ENCODE results near the gene CD82.

DNA sequence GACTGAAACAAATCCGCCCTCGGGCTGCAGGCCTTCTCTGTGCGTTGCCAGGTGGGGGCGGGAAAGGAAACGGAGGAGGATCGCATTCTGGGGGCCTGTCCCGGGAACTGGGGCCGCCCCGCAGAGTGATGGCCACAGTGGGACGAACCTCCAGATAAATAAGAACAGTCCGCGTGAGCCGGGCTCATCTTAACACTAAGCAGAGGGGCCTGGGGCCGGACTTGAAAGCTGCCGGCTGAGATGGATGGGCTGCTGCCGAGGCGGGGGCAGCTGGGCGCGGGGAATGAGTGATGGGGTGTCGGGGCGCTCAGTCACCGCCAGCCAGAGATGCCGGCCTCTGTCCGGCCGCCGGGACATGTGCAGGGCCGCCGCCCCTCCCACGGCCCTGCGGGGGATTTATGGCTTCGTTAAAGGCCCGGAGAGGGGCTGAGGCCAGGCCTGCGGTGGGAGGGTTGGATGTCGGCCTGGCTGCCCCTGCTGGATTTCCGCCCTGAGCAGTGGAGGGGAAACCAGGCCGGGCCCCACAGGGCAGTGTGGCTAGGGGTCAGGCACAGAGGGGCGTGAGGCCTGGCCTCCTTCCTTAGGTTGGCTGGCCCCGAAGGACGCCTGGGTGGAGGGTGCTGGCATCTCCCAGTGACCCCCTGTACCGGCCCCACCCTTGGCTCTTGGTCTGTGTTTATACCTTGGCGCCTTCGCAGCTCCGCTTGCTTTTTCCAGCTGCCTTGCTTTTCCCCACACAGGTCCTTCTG lies 45.3 kb upstream of the CD82 start:
- TF ChIP-seq, protein P1, sequence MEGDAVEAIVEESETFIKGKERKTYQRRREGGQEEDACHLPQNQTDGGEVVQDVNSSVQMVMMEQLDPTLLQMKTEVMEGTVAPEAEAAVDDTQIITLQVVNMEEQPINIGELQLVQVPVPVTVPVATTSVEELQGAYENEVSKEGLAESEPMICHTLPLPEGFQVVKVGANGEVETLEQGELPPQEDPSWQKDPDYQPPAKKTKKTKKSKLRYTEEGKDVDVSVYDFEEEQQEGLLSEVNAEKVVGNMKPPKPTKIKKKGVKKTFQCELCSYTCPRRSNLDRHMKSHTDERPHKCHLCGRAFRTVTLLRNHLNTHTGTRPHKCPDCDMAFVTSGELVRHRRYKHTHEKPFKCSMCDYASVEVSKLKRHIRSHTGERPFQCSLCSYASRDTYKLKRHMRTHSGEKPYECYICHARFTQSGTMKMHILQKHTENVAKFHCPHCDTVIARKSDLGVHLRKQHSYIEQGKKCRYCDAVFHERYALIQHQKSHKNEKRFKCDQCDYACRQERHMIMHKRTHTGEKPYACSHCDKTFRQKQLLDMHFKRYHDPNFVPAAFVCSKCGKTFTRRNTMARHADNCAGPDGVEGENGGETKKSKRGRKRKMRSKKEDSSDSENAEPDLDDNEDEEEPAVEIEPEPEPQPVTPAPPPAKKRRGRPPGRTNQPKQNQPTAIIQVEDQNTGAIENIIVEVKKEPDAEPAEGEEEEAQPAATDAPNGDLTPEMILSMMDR (IDR thresholded peaks at IDR 0.05): no peak
- TF ChIP-seq POLR2A (IDR thresholded peaks at IDR 0.05): no peak
